ENCODE data around the gene GABRD.
"Not testable (repeated sequence)": the region's sequence is repeated elsewhere in the genome, so short reads cannot be mapped to it uniquely, and the experiment has no call there.

GABRD gene

GRCh38 chr1:1976031-1976430, 43.1 kb upstream of the GABRD start:
- no peaks in the 10 kb centered on the region for H3K79me2 ChIP-seq (ENCODE audit: control insufficient read depth, insufficient read depth, low read length, unreplicated experiment)
- no peak overlapping the region for H2AFZ ChIP-seq (ENCODE audit: low read length, unreplicated experiment)
- H3K4me1 ChIP-seq (ENCODE audit: control insufficient read depth, insufficient read depth, low read length, unreplicated experiment) = no peaks in the 10 kb centered on the region
- H3K4me3 ChIP-seq (ENCODE audit: low read depth, low read length) = no peak overlapping the region
- H3K27ac ChIP-seq (ENCODE audit: low read depth, low read length) = no peak overlapping the region
- H3K27me3 ChIP-seq (ENCODE audit: insufficient read depth, low read length) = peaks cover 8% of the 10 kb centered on the region; the same call in 1 of the 2 replicates
- no peaks in the 10 kb centered on the region for H3K36me3 ChIP-seq (ENCODE audit: insufficient read depth, low read length)

GRCh38 chr1:1978108-1978507, 41.0 kb upstream of the GABRD start:
- Histone ChIP-seq H2AFZ (ENCODE audit: low read length, unreplicated experiment) (no peak overlapping the region), H3K79me2 (ENCODE audit: control insufficient read depth, insufficient read depth, low read length, unreplicated experiment) (no peaks in the 10 kb centered on the region), H3K4me3 (ENCODE audit: low read depth, low read length) (no peak overlapping the region), H3K27me3 (ENCODE audit: insufficient read depth, low read length) (peaks cover 8% of the 10 kb centered on the region; the same call in 1 of the 2 replicates), H3K36me3 (ENCODE audit: insufficient read depth, low read length) (no peaks in the 10 kb centered on the region), H3K27ac (ENCODE audit: low read depth, low read length) (no peak overlapping the region), H3K4me1 (ENCODE audit: control insufficient read depth, insufficient read depth, low read length, unreplicated experiment) (no peaks in the 10 kb centered on the region)

GRCh38 chr1:1978690-1979481, 40.3 kb upstream of the GABRD start:
- H3K27me3 ChIP-seq (ENCODE audit: insufficient read depth, low read length); H3K4me3 ChIP-seq (ENCODE audit: low read depth, low read length); H3K36me3 ChIP-seq (ENCODE audit: insufficient read depth, low read length); H3K79me2 ChIP-seq (ENCODE audit: control insufficient read depth, insufficient read depth, low read length, unreplicated experiment); H3K4me1 ChIP-seq (ENCODE audit: control insufficient read depth, insufficient read depth, low read length, unreplicated experiment); H3K27ac ChIP-seq (ENCODE audit: low read depth, low read length); H2AFZ ChIP-seq (ENCODE audit: low read length, unreplicated experiment): not testable (repeated sequence)

- no peak overlapping the region for H3K4me3 ChIP-seq (ENCODE audit: low read depth, low read length)
- no peaks in the 10 kb centered on the region for H3K4me1 ChIP-seq (ENCODE audit: control insufficient read depth, insufficient read depth, low read length, unreplicated experiment)
- H3K36me3 ChIP-seq (ENCODE audit: insufficient read depth, low read length) = no peaks in the 10 kb centered on the region
- no peaks in the 10 kb centered on the region for H3K79me2 ChIP-seq (ENCODE audit: control insufficient read depth, insufficient read depth, low read length, unreplicated experiment)
- no peak overlapping the region for H2AFZ ChIP-seq (ENCODE audit: low read length, unreplicated experiment)
- H3K27ac ChIP-seq (ENCODE audit: low read depth, low read length) = no peak overlapping the region
- peaks cover 6% of the 10 kb centered on the region; the same call in 1 of the 2 replicates for H3K27me3 ChIP-seq (ENCODE audit: insufficient read depth, low read length)
These were observed 39.5 kb upstream of the GABRD start for GRCh38 chr1:1979482-1980165.

GRCh38 chr1:1980467-1981141, 38.5 kb upstream of the GABRD start:
- no peaks in the 10 kb centered on the region for H3K4me1 ChIP-seq (ENCODE audit: control insufficient read depth, insufficient read depth, low read length, unreplicated experiment)
- no peaks in the 10 kb centered on the region for H3K79me2 ChIP-seq (ENCODE audit: control insufficient read depth, insufficient read depth, low read length, unreplicated experiment)
- no peak overlapping the region for H3K27ac ChIP-seq (ENCODE audit: low read depth, low read length)
- H3K36me3 ChIP-seq (ENCODE audit: insufficient read depth, low read length) = no peaks in the 10 kb centered on the region
- no peaks in the 10 kb centered on the region for H3K27me3 ChIP-seq (ENCODE audit: insufficient read depth, low read length)
- H3K4me3 ChIP-seq (ENCODE audit: low read depth, low read length) = no peak overlapping the region
- no peak overlapping the region for H2AFZ ChIP-seq (ENCODE audit: low read length, unreplicated experiment)

- Histone ChIP-seq H3K4me1 (ENCODE audit: control insufficient read depth, insufficient read depth, low read length, unreplicated experiment) (no peaks in the 10 kb centered on the region), H3K27ac (ENCODE audit: low read depth, low read length) (no peak overlapping the region), H2AFZ (ENCODE audit: low read length, unreplicated experiment) (no peak overlapping the region), H3K36me3 (ENCODE audit: insufficient read depth, low read length) (no peaks in the 10 kb centered on the region), H3K79me2 (ENCODE audit: control insufficient read depth, insufficient read depth, low read length, unreplicated experiment) (no peaks in the 10 kb centered on the region), H3K27me3 (ENCODE audit: insufficient read depth, low read length) (no peaks in the 10 kb centered on the region), H3K4me3 (ENCODE audit: low read depth, low read length) (no peak overlapping the region)
These were observed 38.0 kb upstream of the GABRD start for GRCh38 chr1:1981142-1981500.

- not testable (repeated sequence) for H2AFZ ChIP-seq (ENCODE audit: low read length, unreplicated experiment); H3K27ac ChIP-seq (ENCODE audit: low read depth, low read length); H3K27me3 ChIP-seq (ENCODE audit: insufficient read depth, low read length); H3K4me3 ChIP-seq (ENCODE audit: low read depth, low read length); H3K4me1 ChIP-seq (ENCODE audit: control insufficient read depth, insufficient read depth, low read length, unreplicated experiment); H3K79me2 ChIP-seq (ENCODE audit: control insufficient read depth, insufficient read depth, low read length, unreplicated experiment); H3K36me3 ChIP-seq (ENCODE audit: insufficient read depth, low read length)
These were observed 37.4 kb upstream of the GABRD start for GRCh38 chr1:1981631-1982327.

GRCh38 chr1:1982379-1983232, 36.5 kb upstream of the GABRD start:
- H3K4me3 ChIP-seq (ENCODE audit: low read depth, low read length) = no peak overlapping the region
- H3K27me3 ChIP-seq (ENCODE audit: insufficient read depth, low read length) = no peaks in the 10 kb centered on the region
- no peaks in the 10 kb centered on the region for H3K36me3 ChIP-seq (ENCODE audit: insufficient read depth, low read length)
- H3K27ac ChIP-seq (ENCODE audit: low read depth, low read length) = no peak overlapping the region
- H3K4me1 ChIP-seq (ENCODE audit: control insufficient read depth, insufficient read depth, low read length, unreplicated experiment) = no peaks in the 10 kb centered on the region
- H2AFZ ChIP-seq (ENCODE audit: low read length, unreplicated experiment) = no peak overlapping the region
- no peaks in the 10 kb centered on the region for H3K79me2 ChIP-seq (ENCODE audit: control insufficient read depth, insufficient read depth, low read length, unreplicated experiment)

GRCh38 chr1:1984560-1985070, 34.5 kb upstream of the GABRD start:
- Histone ChIP-seq H2AFZ (ENCODE audit: low read length, unreplicated experiment) (no peak overlapping the region), H3K36me3 (ENCODE audit: insufficient read depth, low read length) (no peaks in the 10 kb centered on the region), H3K27me3 (ENCODE audit: insufficient read depth, low read length) (peaks cover 9% of the 10 kb centered on the region; the same call in 1 of the 2 replicates), H3K4me1 (ENCODE audit: control insufficient read depth, insufficient read depth, low read length, unreplicated experiment) (peaks cover 5% of the 10 kb centered on the region), H3K4me3 (ENCODE audit: low read depth, low read length) (no peak overlapping the region), H3K79me2 (ENCODE audit: control insufficient read depth, insufficient read depth, low read length, unreplicated experiment) (no peaks in the 10 kb centered on the region), H3K27ac (ENCODE audit: low read depth, low read length) (no peak overlapping the region)

All from ACC112 (cell line).